H1 (cell line): ENCODE measurements around the gene SKAP2. TPM values are rescaled to one million over a fixed set of nuclear protein-coding genes. Genes with fewer than 3 reads are reported as not detected.

Experiments used
- CTCF ChIA-PET: fragments of 300-600 bp; sonication (Branson Sonifier 250); formaldehyde crosslinking; loops from one replicate; lab custom pipeline; 2021; ENCODE audit not compliant: partially characterized antibody; lab: Charles Lee
- POLR2A ChIA-PET: fragments of 300-600 bp; sonication (Branson Sonifier 250); formaldehyde crosslinking; loops from one replicate; lab custom pipeline; 2021; ENCODE audit warnings: inconsistent platforms; ENCODE audit not compliant: partially characterized antibody; lab: Charles Lee
- DNase-seq, 2 experiments: peaks; one replicate each; pipeline versions ENCODE4 v3.0.0 to v3.0.0-alpha.2; 2010 to 2022; ENCODE audit warnings: low spot score in 2 of 2, low read depth in 1 of 2, mixed read lengths in 1 of 2
- FAIRE-seq: peaks from 2 replicates; lab custom pipeline; 2011; peaks lifted over from hg19 to GRCh38; lab: Jason Lieb, UNC
- H2AFZ ChIP-seq: 2 replicates; pipeline ENCODE4 v1.8.1; 2012; ENCODE audit warnings: low read length, inconsistent platforms
- H2AK5ac ChIP-seq: 2 replicates; pipeline ENCODE4 v1.6.1; 2013; ENCODE audit warnings: low read depth, low read length
- H2BK120ac ChIP-seq: replicated peaks from 2 replicates; pipeline ENCODE3; 2013; ENCODE audit warnings: low read depth, low read length, inconsistent platforms
- H2BK12ac ChIP-seq: 2 replicates; pipeline ENCODE4 v1.6.1; 2013; ENCODE audit warnings: low read depth, low read length
- H2BK15ac ChIP-seq: 2 replicates; pipeline ENCODE4 v1.6.1; 2013; ENCODE audit warnings: low read length
- H2BK20ac ChIP-seq: 2 replicates; pipeline ENCODE4 v1.6.1; 2013; ENCODE audit warnings: low read length
- H2BK5ac ChIP-seq: 2 replicates; pipeline ENCODE4 v1.6.1; 2013; ENCODE audit warnings: low read depth, low read length
- H3K14ac ChIP-seq: 2 replicates; pipeline ENCODE4 v1.6.1; 2013; ENCODE audit warnings: inconsistent platforms; ENCODE audit not compliant: insufficient read length
- H3K18ac ChIP-seq: 2 replicates; pipeline ENCODE4 v1.6.1; 2013; ENCODE audit warnings: low read length; ENCODE audit errors: extremely low read depth
- H3K23ac ChIP-seq: 2 replicates; pipeline ENCODE4 v1.6.1; 2013; ENCODE audit warnings: inconsistent platforms; ENCODE audit not compliant: insufficient read length
- H3K23me2 ChIP-seq: 2 replicates; pipeline ENCODE4 v1.6.1; 2013; ENCODE audit warnings: low read depth, low read length
- H3K27ac ChIP-seq: 2 replicates; pipeline ENCODE4 v1.6.1; 2011; ENCODE audit warnings: low read depth, low read length, inconsistent platforms
- H3K27me3 ChIP-seq, 4 experiments: replicated peaks in 1 of 4; 1 replicate in 1 of 4; 2 replicates in 3 of 4; pipeline versions ENCODE4 v1.6.1 to v1.8.1; 2011 to 2013; ENCODE audit warnings: low read length in 3 of 4, mild to moderate bottlenecking in 3 of 4, inconsistent platforms in 2 of 4, mixed read lengths in 2 of 4, moderate library complexity in 1 of 4; ENCODE audit not compliant: control insufficient read depth in 3 of 4, insufficient read depth in 3 of 4; ENCODE audit errors: extremely low read depth in 1 of 4
- H3K36me3 ChIP-seq, 4 experiments: 2 replicates each; pipeline versions ENCODE4 v1.6.1 to v1.8.1; 2011 to 2013; ENCODE audit warnings: mild to moderate bottlenecking in 4 of 4, low read length in 3 of 4, moderate library complexity in 2 of 4, control low read depth in 1 of 4, inconsistent platforms in 1 of 4; ENCODE audit not compliant: insufficient read depth in 4 of 4, control insufficient read depth in 2 of 4
- H3K4ac ChIP-seq: replicated peaks from 2 replicates; pipeline ENCODE3; 2013; ENCODE audit warnings: low read length, low read depth, mixed read lengths, inconsistent platforms; ENCODE audit not compliant: insufficient read length
- H3K4me1 ChIP-seq, 4 experiments: replicated peaks in 1 of 4; 1 replicate in 1 of 4; 2 replicates in 3 of 4; pipeline versions ENCODE4 v1.6.1 to v1.8.1; 2011 to 2013; ENCODE audit warnings: low read length in 3 of 4, inconsistent platforms in 2 of 4, mixed read lengths in 1 of 4; ENCODE audit not compliant: insufficient read depth in 4 of 4, control insufficient read depth in 3 of 4
- H3K4me2 ChIP-seq, 2 experiments: 2 replicates each; pipeline versions ENCODE4 v1.6.1 to v1.8.1; 2011 to 2013; ENCODE audit warnings: low read depth in 2 of 2, low read length in 2 of 2, control low read depth in 1 of 2, inconsistent platforms in 1 of 2, mild to moderate bottlenecking in 1 of 2; ENCODE audit not compliant: insufficient read depth in 1 of 2
- H3K4me3 ChIP-seq, 4 experiments: fragments of 200-600, 300-600 bp in 1 of 4; sonication (generic), shearing (Covaris generic), sonication (Bioruptor Twin) in 1 of 4; 2 replicates each; pipeline versions ENCODE4 v1.5.1 to v1.8.1; 2011 to 2016; ENCODE audit warnings: low read length in 4 of 4, low read depth in 3 of 4, control low read depth in 2 of 4, inconsistent platforms in 2 of 4, mild to moderate bottlenecking in 2 of 4, mixed read lengths in 1 of 4, moderate library complexity in 1 of 4; ENCODE audit not compliant: insufficient read depth in 2 of 4; ENCODE audit errors: extremely low read depth in 1 of 4
- H3K56ac ChIP-seq: replicated peaks from 2 replicates; pipeline ENCODE3; 2013; ENCODE audit warnings: low read depth, mild to moderate bottlenecking, mixed read lengths, low read length, inconsistent platforms; ENCODE audit not compliant: insufficient read length
- H3K79me1 ChIP-seq: 2 replicates; pipeline ENCODE4 v1.6.1; 2013; ENCODE audit warnings: low read depth, low read length, control low read depth
- H3K79me2 ChIP-seq, 2 experiments: 2 replicates each; pipeline versions ENCODE4 v1.6.1 to v1.8.1; 2012 to 2013; ENCODE audit warnings: low read length in 2 of 2, mild to moderate bottlenecking in 2 of 2, inconsistent platforms in 1 of 2; ENCODE audit not compliant: insufficient read depth in 2 of 2, control insufficient read depth in 1 of 2
- H3K9ac ChIP-seq, 4 experiments: replicated peaks in 1 of 4; 1 replicate in 1 of 4; 2 replicates in 3 of 4; pipeline versions ENCODE4 v1.6.1 to v1.8.1; 2011 to 2013; ENCODE audit warnings: low read depth in 3 of 4, low read length in 3 of 4, control low read depth in 2 of 4, mild to moderate bottlenecking in 2 of 4, moderate library complexity in 2 of 4, inconsistent platforms in 1 of 4; ENCODE audit errors: extremely low read depth in 1 of 4
- H3K9me3 ChIP-seq, 2 experiments: 2 replicates each; pipeline versions ENCODE4 v1.6.1 to v1.8.1; 2012 to 2013; ENCODE audit warnings: mild to moderate bottlenecking in 2 of 2, moderate library complexity in 2 of 2, control low read depth in 1 of 2, inconsistent platforms in 1 of 2, low read depth in 1 of 2, low read length in 1 of 2, mixed read lengths in 1 of 2; ENCODE audit not compliant: insufficient read depth in 2 of 2
- H4K20me1 ChIP-seq, 2 experiments: replicated peaks in 1 of 2; 2 replicates each; pipeline versions ENCODE3 to v1.8.1; 2011 to 2013; ENCODE audit warnings: inconsistent platforms in 2 of 2, low read length in 2 of 2, mild to moderate bottlenecking in 1 of 2; ENCODE audit not compliant: insufficient read depth in 2 of 2, control insufficient read depth in 1 of 2
- H4K5ac ChIP-seq: 2 replicates; pipeline ENCODE4 v1.6.1; 2013; ENCODE audit warnings: low read length, low read depth, mixed read lengths, inconsistent platforms; ENCODE audit not compliant: insufficient read length
- H4K8ac ChIP-seq: 2 replicates; pipeline ENCODE4 v1.8.0; 2013; ENCODE audit warnings: mild to moderate bottlenecking, moderate library complexity, low read length, inconsistent platforms; ENCODE audit not compliant: insufficient read depth; ENCODE audit errors: extremely low read depth
- H4K91ac ChIP-seq: replicated peaks from 2 replicates; pipeline ENCODE3; 2013; ENCODE audit warnings: low read length, mixed read lengths, inconsistent platforms; ENCODE audit not compliant: insufficient read length
- BRCA1 ChIP-seq: IDR thresholded peaks from 2 replicates; pipeline ENCODE4 v1.6.1; 2012; ENCODE audit warnings: low read depth, low read length, improper control_type of control experiment
- CBX5 ChIP-seq: fragments of 300-800, 300-1000 bp; sonication (generic); IDR thresholded peaks from 2 replicates; pipeline ENCODE4 v1.7.1; 2016; ENCODE audit warnings: antibody characterized with exemption, low read length, low read depth
- CTBP2 ChIP-seq: IDR thresholded peaks from 2 replicates; pipeline ENCODE4 v1.7.0; 2011; ENCODE audit warnings: borderline replicate concordance, mild to moderate bottlenecking, moderate library complexity, mixed read lengths, low read length; ENCODE audit not compliant: insufficient read depth, insufficient read length
- GABPA ChIP-seq: IDR thresholded peaks from 2 replicates; pipeline ENCODE4 v1.6.1; 2011; ENCODE audit warnings: mild to moderate bottlenecking, low read length, moderate library complexity, borderline replicate concordance; ENCODE audit not compliant: insufficient read depth
- KDM1A ChIP-seq: fragments of 200-600, 300-600 bp; sonication (generic); IDR thresholded peaks from 2 replicates; pipeline ENCODE4 v1.7.1; 2016; ENCODE audit warnings: mild to moderate bottlenecking, low read length, borderline replicate concordance
- KDM4A ChIP-seq: IDR thresholded peaks from one replicate; pipeline ENCODE4 v1.7.1; 2012; ENCODE audit warnings: low read depth, mild to moderate bottlenecking, moderate library complexity, low read length, inconsistent platforms; ENCODE audit not compliant: severe bottlenecking
- MAX ChIP-seq: IDR thresholded peaks from 2 replicates; pipeline ENCODE4 v1.6.1; 2012; ENCODE audit warnings: inconsistent platforms
- RAD21 ChIP-seq, 2 experiments: IDR thresholded peaks in 1 of 2; conservative IDR thresholded peaks in 1 of 2; 2 replicates each; pipeline ENCODE4 v1.6.1; 2011; ENCODE audit warnings: low read depth in 2 of 2, low read length in 2 of 2, improper control_type of control experiment in 1 of 2, inconsistent platforms in 1 of 2, mild to moderate bottlenecking in 1 of 2, moderate library complexity in 1 of 2
- SIX5 ChIP-seq: IDR thresholded peaks from 2 replicates; pipeline ENCODE4 v1.6.1; 2011; ENCODE audit warnings: mild to moderate bottlenecking, low read depth, low read length
- WGBS, 2 experiments: shearing (Covaris generic) in 1 of 2; methylation state at CpG; one replicate each; pipeline versions ENCODE4 v1.1.6 to v1.1.7; 2013 to 2015; ENCODE audit warnings: low lambda C conversion rate in 2 of 2, mixed read lengths in 2 of 2, inconsistent platforms in 1 of 2, low coverage in 1 of 2, missing lambda C conversion rate in 1 of 2; ENCODE audit not compliant: insufficient replicate concordance in 2 of 2, insufficient coverage in 1 of 2, insufficient read length in 1 of 2; ENCODE audit errors: extremely low coverage in 1 of 2, missing lambda C conversion rate in 1 of 2; 5-methylcytosine and 5-hydroxymethylcytosine counted together
- polyA plus RNA-seq, 7 experiments: library from polyadenylated mRNA; depleted of rRNA in 3 of 7; stranded (reverse) in 5 of 7; unstranded in 2 of 7; fragments of >200 nt in 5 of 7; fragments of 200-250 nt in 2 of 7; gene quantifications; 1 replicate in 5 of 7; 2 replicates in 1 of 7; 4 replicates in 1 of 7; pipeline versions ENCODE4 v1.2.1 to v1.2.3, GENCODE V29; 2011 to 2013; ENCODE audit warnings: missing spikeins in 2 of 7, mixed read lengths in 2 of 7
- total RNA-seq: library from RNA; stranded (reverse); fragmentation: NEBNext Ultra II Directional; extraction: Animal tissue kit (Norgen Biotek cat#: 25700); gene quantifications from 2 replicates; pipeline ENCODE4 v1.2.1, GENCODE V29; 2021

Gene SKAP2
- total and polyA plus RNA-seq, 2 of the 8 experiments (the other 6 are each of a cell fraction or from before 2014, with no cell fraction given), result 0.53 to 5.1 TPM

GRCh38 chr7:26891400-26892350 lies 27.3 kb upstream of the SKAP2 start:
- Histone ChIP-seq H2AFZ (no peak overlapping the region), H3K9ac (no peak overlapping the region), H2BK120ac (no peak overlapping the region), H2BK15ac (no peak overlapping the region), H3K79me2 (no peaks in the 10 kb centered on the region), H3K56ac (no peak overlapping the region), H4K20me1 (no peaks in the 10 kb centered on the region), H3K27ac (no peak overlapping the region), H2BK20ac (no peak overlapping the region), H3K14ac (no peak overlapping the region), H4K91ac (no peak overlapping the region), H3K27me3 (peaks cover 0 to 1% (median 0%) of the 10 kb centered on the region in 4 experiments; a peak in 1 of 7 replicates), H3K23me2 (no peaks in the 10 kb centered on the region), H3K23ac (no peak overlapping the region), H3K9me3 (no peaks in the 10 kb centered on the region), H3K4me1 (no peaks in the 10 kb centered on the region), H4K8ac (no peak overlapping the region), H3K4me3 (no peak overlapping the region), H3K4me2 (no peak overlapping the region), H3K4ac (no peak overlapping the region), H2AK5ac (no peak overlapping the region), H3K79me1 (no peaks in the 10 kb centered on the region), H3K36me3 (no peaks in the 10 kb centered on the region), H4K5ac (no peak overlapping the region), H2BK5ac (no peak overlapping the region), H2BK12ac (no peak overlapping the region), H3K18ac (no peak overlapping the region)
- DNase-seq (no peak), FAIRE-seq (no peak)
- 92% methylated on average over 3 of the region's 3 CpGs; no CpG with 5 or more reads in 1 of the 2 experiments for WGBS, 2 experiments
- ChIA-PET POLR2A (no interaction called here), CTCF (interaction anchor here (1.0 to 1.2 kb wide), 2 partner anchors 16 to 31 kb away, joined by 3 to 4 read pairs; no protein-coding TSS in a partner anchor)
- TF ChIP-seq RAD21 (IDR thresholded peaks at IDR 0.05 in 1 of 2, conservative IDR thresholded peaks at IDR 0.05 in 1 of 2; ENCODE audit: low read depth in 2 of 2, low read length in 2 of 2) (no peak), GABPA (no peak), MAX (no peak), CTBP2 (no peak), BRCA1 (no peak), KDM1A (no peak), KDM4A (no peak), CBX5 (no peak), SIX5 (no peak)
